HG03060 (cell line): ENCODE data around the gene DPP7.

ENCODE experiments used
- ATAC-seq: cut with Tn5 transposase; IDR thresholded peaks from one replicate; pipeline ENCODE4 v1.9.1; 2021; ENCODE audit warnings: low read depth, moderate number of reproducible peaks; ENCODE audit not compliant: unreplicated experiment

The DPP7 gene

GRCh38 chr9:137095664-137096517 is 18.6 kb downstream of the DPP7 start:
- no peak for ATAC-seq

GRCh38 chr9:137089232-137089947 is 25.1 kb downstream of the DPP7 start:
- ATAC-seq = no peak

GRCh38 chr9:137088121-137088520 is 26.4 kb downstream of the DPP7 start:
- ATAC-seq = no peak

- ATAC-seq = no peak
Measured at GRCh38 chr9:137087409-137087925, 27.1 kb downstream of the DPP7 start.

GRCh38 chr9:137086531-137087408 is 27.8 kb downstream of the DPP7 start, which contains the start of gene MAN1B1:
TSS of gene MAN1B1 (plus strand) at chr9:137086985. CDS start at chr9:137087000, 15 bp downstream.
- peak; percentile 81 for ATAC-seq

GRCh38 chr9:137085920-137086530 is 28.5 kb downstream of the DPP7 start:
- no peak for ATAC-seq

GRCh38 chr9:137084526-137084925 is 30.0 kb downstream of the DPP7 start:
- no peak for ATAC-seq

- ATAC-seq = no peak
Measured at GRCh38 chr9:137083394-137084004, 31.0 kb downstream of the DPP7 start.

GRCh38 chr9:137082925-137083290 is 31.6 kb downstream of the DPP7 start:
- ATAC-seq = no peak

GRCh38 chr9:137082222-137082924 is 32.2 kb downstream of the DPP7 start:
- no peak for ATAC-seq

- ATAC-seq = no peak
Measured at GRCh38 chr9:137080260-137081122, 34.0 kb downstream of the DPP7 start.

GRCh38 chr9:137079401-137079787 is 35.1 kb downstream of the DPP7 start:
- ATAC-seq = no peak

- ATAC-seq = no peak
Measured at GRCh38 chr9:137078701-137079400, 35.7 kb downstream of the DPP7 start.

GRCh38 chr9:137077758-137078693 is 36.5 kb downstream of the DPP7 start:
- no peak for ATAC-seq

- ATAC-seq = no peak
Measured at GRCh38 chr9:137077010-137077747, 37.4 kb downstream of the DPP7 start, which contains the start of gene UAP1L1. TSS of gene UAP1L1 (plus strand) at chr9:137077517. CDS start at chr9:137077533, 16 bp downstream.

GRCh38 chr9:137076636-137077009 is 37.9 kb downstream of the DPP7 start:
- ATAC-seq = no peak
